ENCODE data around the gene CLIP3.

DNA sequence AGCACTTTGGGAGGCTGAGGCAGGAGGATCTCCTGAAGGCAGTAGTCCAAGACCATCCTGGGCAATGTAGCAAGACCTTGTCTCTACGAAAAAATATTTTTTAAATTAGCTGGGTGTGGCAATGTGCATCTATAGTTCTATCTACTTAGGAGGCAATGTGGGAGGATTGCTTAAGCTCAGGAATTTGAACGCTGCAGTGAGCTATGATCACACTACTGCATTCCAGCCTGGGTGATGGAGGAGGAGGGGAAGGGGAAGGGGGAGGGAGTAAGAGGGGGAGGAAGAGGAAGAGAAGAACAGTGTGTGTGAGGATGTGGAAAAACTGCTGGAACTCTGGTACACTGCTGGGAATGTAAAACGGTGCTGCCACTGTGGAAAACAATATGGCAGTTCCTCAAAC, 9.2 kb upstream of the CLIP3 start:
- TF ChIP-seq, protein P1, sequence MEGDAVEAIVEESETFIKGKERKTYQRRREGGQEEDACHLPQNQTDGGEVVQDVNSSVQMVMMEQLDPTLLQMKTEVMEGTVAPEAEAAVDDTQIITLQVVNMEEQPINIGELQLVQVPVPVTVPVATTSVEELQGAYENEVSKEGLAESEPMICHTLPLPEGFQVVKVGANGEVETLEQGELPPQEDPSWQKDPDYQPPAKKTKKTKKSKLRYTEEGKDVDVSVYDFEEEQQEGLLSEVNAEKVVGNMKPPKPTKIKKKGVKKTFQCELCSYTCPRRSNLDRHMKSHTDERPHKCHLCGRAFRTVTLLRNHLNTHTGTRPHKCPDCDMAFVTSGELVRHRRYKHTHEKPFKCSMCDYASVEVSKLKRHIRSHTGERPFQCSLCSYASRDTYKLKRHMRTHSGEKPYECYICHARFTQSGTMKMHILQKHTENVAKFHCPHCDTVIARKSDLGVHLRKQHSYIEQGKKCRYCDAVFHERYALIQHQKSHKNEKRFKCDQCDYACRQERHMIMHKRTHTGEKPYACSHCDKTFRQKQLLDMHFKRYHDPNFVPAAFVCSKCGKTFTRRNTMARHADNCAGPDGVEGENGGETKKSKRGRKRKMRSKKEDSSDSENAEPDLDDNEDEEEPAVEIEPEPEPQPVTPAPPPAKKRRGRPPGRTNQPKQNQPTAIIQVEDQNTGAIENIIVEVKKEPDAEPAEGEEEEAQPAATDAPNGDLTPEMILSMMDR (IDR thresholded peaks at IDR 0.05), result no peak
- TF ChIP-seq EP300 (IDR thresholded peaks at IDR 0.05) (no peak), POLR2A (IDR thresholded peaks at IDR 0.05) (no peak)

All from upper lobe of left lung (tissue), 4 donors.